HUES64 (cell line): ENCODE data around the gene CELF1.

Experiments used
- H3K27ac ChIP-seq: 2 replicates; pipeline ENCODE4 v1.7.0; 2013; ENCODE audit warnings: low read depth, low read length, inconsistent platforms
- H3K27me3 ChIP-seq: 2 replicates; pipeline ENCODE4 v1.6.1; 2013; ENCODE audit warnings: mild to moderate bottlenecking, low read length; ENCODE audit not compliant: insufficient read depth
- H3K36me3 ChIP-seq: 2 replicates; pipeline ENCODE4 v1.6.1; 2013; ENCODE audit warnings: mild to moderate bottlenecking, low read length; ENCODE audit not compliant: insufficient read depth
- H3K4me1 ChIP-seq: 2 replicates; pipeline ENCODE4 v1.6.1; 2013; ENCODE audit warnings: mild to moderate bottlenecking, low read length, moderate library complexity; ENCODE audit not compliant: insufficient read depth
- H3K4me3 ChIP-seq: 2 replicates; pipeline ENCODE4 v1.5.1; 2013; ENCODE audit warnings: mild to moderate bottlenecking, low read length, moderate library complexity
- H3K9ac ChIP-seq: 2 replicates; pipeline ENCODE4 v1.6.1; 2013; ENCODE audit warnings: mild to moderate bottlenecking, low read depth, low read length
- H3K9me3 ChIP-seq: 2 replicates; pipeline ENCODE4 v1.6.1; 2013; ENCODE audit warnings: low read depth, low read length; ENCODE audit not compliant: insufficient read depth
- WGBS: fragments of 150-250, 120-280 bp; methylation state at CpG from one replicate; pipeline ENCODE4 v1.1.7; 2013; ENCODE audit warnings: missing lambda C conversion rate; 5-methylcytosine and 5-hydroxymethylcytosine counted together

Gene CELF1

DNA sequence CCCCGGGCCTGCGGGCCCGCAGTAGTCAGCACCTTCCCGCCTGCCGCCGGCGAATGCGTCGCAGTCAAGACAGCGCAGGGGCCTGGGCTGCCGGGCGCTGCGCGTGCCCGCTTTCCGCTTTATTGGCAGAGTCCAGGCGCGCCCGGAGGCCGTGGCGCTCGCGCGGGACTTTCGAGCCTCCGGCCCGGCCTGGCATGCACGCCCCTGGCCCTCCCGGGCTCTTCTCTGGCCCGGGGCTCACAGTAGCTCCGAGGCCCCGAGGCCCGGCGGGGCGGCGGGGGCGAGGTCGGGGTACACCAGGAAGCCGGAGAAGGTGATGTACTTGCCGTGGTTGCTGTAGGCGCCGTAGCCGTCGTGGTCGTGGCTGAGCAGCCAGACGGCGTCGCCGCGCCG lies 36.6 kb upstream of the CELF1 start:
- Histone ChIP-seq H3K36me3 (peaks cover 7% of the 10 kb centered on the region), H3K4me1 (peaks cover 6% of the 10 kb centered on the region), H3K9me3 (no peaks in the 10 kb centered on the region), H3K27me3 (peaks cover 26% of the 10 kb centered on the region), H3K9ac (no peak overlapping the region), H3K27ac (no peak overlapping the region), H3K4me3 (no peak overlapping the region)
- whole genome bisulfite sequencing = 94% methylated on average over 51 of the region's 51 CpGs

DNA sequence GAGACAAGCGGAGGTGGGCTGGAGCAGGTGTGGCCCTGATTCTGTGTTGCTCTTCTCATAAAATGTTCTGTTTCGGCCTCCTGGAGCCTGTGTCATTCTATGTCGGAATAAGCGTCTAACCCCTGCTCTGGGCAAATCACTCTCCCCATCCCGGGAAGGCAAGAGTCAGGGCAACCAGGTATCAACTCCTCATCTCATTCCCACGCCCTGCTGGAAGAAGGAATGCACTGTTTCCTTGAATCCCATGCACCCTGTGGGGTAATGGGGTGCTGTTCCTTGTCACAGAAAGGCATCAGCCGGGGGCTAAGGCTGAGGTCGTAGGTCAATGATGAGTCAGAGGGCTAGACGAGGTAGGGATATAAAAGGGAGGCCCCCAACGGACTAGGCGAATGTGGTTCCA lies 36.2 kb upstream of the CELF1 start:
- no peak overlapping the region for H3K27ac ChIP-seq

GRCh38 chr11:47587723-47588326 lies 34.9 kb upstream of the CELF1 start:
- Histone ChIP-seq H3K4me3 (no peak overlapping the region), H3K9ac (no peak overlapping the region), H3K27ac (no peak overlapping the region), H3K36me3 (peaks cover 25% of the 10 kb centered on the region), H3K27me3 (peaks cover 9% of the 10 kb centered on the region), H3K9me3 (no peaks in the 10 kb centered on the region), H3K4me1 (no peaks in the 10 kb centered on the region)
- 89% methylated on average over 14 of the region's 14 CpGs for WGBS

More for the DNA sequence above, 36.2 kb upstream of the CELF1 start:
- peaks cover 22% of the 10 kb centered on the region for H3K27me3 ChIP-seq
- H3K9ac ChIP-seq = no peak overlapping the region
- no peak overlapping the region for H3K4me3 ChIP-seq
- peaks cover 12% of the 10 kb centered on the region for H3K36me3 ChIP-seq
- WGBS = 87% methylated on average over 10 of the region's 11 CpGs
- no peaks in the 10 kb centered on the region for H3K9me3 ChIP-seq
- H3K4me1 ChIP-seq = peaks cover 4% of the 10 kb centered on the region; the same call in 1 of the 2 replicates

- 79% methylated on average over 5 of the region's 6 CpGs for WGBS
Measured at GRCh38 chr11:47587039-47587716, 34.2 kb upstream of the CELF1 start.

GRCh38 chr11:47586098-47586855 lies 33.3 kb upstream of the CELF1 start, which contains the start of gene FAM180B:
Gene FAM180B (plus strand): TSS chr11:47586678. CDS start chr11:47586769, 91 bp downstream.
- H3K4me3 ChIP-seq = no peak within 1 kb of the TSS
- H3K4me1 ChIP-seq = no peaks in the 10 kb centered on the region
- no peaks in the 10 kb centered on the region for H3K27me3 ChIP-seq
- H3K9me3 ChIP-seq = no peaks in the 10 kb centered on the region
- peaks cover 40% of the 10 kb centered on the region for H3K36me3 ChIP-seq
- no peak within 1 kb of the TSS for H3K9ac ChIP-seq
- H3K27ac ChIP-seq = no peak within 1 kb of the TSS
- WGBS = 84% methylated on average over 12 of the region's 12 CpGs

More at GRCh38 chr11:47587039-47587716, 34.2 kb upstream of the CELF1 start:
- H3K9ac ChIP-seq = no peak overlapping the region
- H3K9me3 ChIP-seq = no peaks in the 10 kb centered on the region
- no peak overlapping the region for H3K27ac ChIP-seq
- peaks cover 31% of the 10 kb centered on the region for H3K36me3 ChIP-seq
- peaks cover 2% of the 10 kb centered on the region for H3K27me3 ChIP-seq
- H3K4me3 ChIP-seq = no peak overlapping the region
- H3K4me1 ChIP-seq = no peaks in the 10 kb centered on the region

GRCh38 chr11:47583844-47584243 lies 30.9 kb upstream of the CELF1 start:
- Histone ChIP-seq H3K27me3 (no peaks in the 10 kb centered on the region), H3K9ac (no peak overlapping the region), H3K4me3 (no peak overlapping the region), H3K27ac (no peak overlapping the region), H3K36me3 (peaks cover 52% of the 10 kb centered on the region), H3K9me3 (no peaks in the 10 kb centered on the region), H3K4me1 (peaks cover 3% of the 10 kb centered on the region; the same call in 1 of the 2 replicates)
- 98% methylated on average over 5 of the region's 5 CpGs for WGBS

GRCh38 chr11:47578524-47579494 lies 25.9 kb upstream of the CELF1 start, which contains the start of the genes KBTBD4 and NDUFS3:
Gene KBTBD4 (minus strand): TSS chr11:47578970. CDS start chr11:47578951, 19 bp downstream.
Gene NDUFS3 (plus strand): TSS chr11:47579074. CDS start chr11:47579092, 18 bp downstream.
- Histone ChIP-seq H3K9me3 (no peaks in the 10 kb centered on the region), H3K27ac (peak within 1 kb of the TSS; percentile 88), H3K36me3 (peaks cover 67% of the 10 kb centered on the region), H3K4me1 (peaks cover 8% of the 10 kb centered on the region; the same call in 1 of the 2 replicates), H3K9ac (peak within 1 kb of the TSS; percentile 94), H3K4me3 (peak within 1 kb of the TSS; percentile 94), H3K27me3 (no peaks in the 10 kb centered on the region)
- under 1% methylated on average over 72 of the region's 72 CpGs for WGBS

DNA sequence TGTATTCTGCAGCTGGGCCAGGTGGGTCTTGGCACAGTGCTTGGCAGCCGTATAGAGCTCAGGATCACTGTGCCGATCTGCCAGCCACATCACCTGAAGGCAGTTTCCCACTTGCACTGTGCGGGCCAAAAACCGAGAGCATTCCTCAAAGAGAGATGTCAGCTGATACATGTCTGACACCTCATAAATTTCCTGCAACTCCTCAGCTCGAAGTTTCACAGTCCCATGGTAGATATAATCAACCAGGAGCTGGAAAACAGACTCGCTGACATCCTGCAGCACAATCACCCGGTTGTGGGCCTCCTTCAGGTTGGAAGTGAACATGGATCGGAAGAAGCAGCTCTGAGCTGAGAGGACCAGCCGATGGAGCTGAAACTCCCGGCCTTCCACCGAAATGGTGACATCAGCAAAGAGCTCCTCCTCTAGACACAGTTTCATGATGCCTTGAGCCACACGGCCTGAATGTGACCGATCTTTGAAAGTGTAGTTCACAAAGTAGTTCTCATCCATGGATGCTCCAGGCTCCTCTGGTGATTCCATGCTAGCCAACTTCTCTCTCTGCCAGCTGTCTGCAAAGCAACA lies 24.6 kb upstream of the CELF1 start:
- H3K4me3 ChIP-seq = peak overlapping the region; percentile 94
- 95% methylated on average over 13 of the region's 13 CpGs for WGBS
- H3K27ac ChIP-seq = peak overlapping the region; percentile 88
- H3K36me3 ChIP-seq = peaks cover 67% of the 10 kb centered on the region
- H3K9me3 ChIP-seq = no peaks in the 10 kb centered on the region
- peaks cover 8% of the 10 kb centered on the region; the same call in 1 of the 2 replicates for H3K4me1 ChIP-seq
- no peaks in the 10 kb centered on the region for H3K27me3 ChIP-seq
- H3K9ac ChIP-seq = peak overlapping the region; percentile 94

GRCh38 chr11:47573321-47573720 lies 20.4 kb upstream of the CELF1 start:
- Histone ChIP-seq H3K36me3 (peaks cover 75% of the 10 kb centered on the region), H3K9ac (no peak overlapping the region), H3K27me3 (no peaks in the 10 kb centered on the region), H3K27ac (no peak overlapping the region), H3K4me1 (peaks cover 5% of the 10 kb centered on the region; the same call in 1 of the 2 replicates), H3K9me3 (no peaks in the 10 kb centered on the region), H3K4me3 (no peak overlapping the region)
- WGBS = 94% methylated on average over 11 of the region's 11 CpGs

DNA sequence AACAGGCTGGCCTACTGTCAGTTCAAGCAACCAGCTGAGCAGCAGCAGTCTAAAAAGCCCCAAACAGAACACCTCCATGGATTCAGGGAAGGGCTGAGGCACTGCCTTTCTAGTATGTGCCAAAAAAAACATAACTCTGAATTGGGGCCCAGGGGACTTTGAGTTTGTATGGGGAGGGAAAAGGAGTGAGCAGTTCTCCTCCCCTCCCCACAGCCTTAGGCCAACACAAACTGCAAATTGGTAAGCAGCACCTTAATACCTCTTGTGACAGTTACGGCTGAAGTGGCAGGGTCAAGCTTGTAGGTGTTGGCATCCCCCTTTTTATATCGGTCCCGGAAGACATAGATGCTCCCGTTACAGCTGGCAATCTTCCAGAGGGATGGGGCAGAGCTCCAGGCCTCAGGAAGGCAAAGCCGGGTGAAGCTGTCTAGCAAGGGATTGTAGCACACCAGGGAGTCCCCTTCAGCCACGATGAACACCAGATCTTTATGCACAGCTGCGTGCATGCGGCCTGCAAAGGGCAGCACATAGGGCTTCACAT lies 19.9 kb upstream of the CELF1 start:
- Histone ChIP-seq H3K9me3 (no peaks in the 10 kb centered on the region), H3K4me1 (peaks cover under 1% of the 10 kb centered on the region; the same call in 1 of the 2 replicates), H3K36me3 (peaks cover 75% of the 10 kb centered on the region), H3K27ac (no peak overlapping the region), H3K27me3 (no peaks in the 10 kb centered on the region), H3K4me3 (no peak overlapping the region), H3K9ac (no peak overlapping the region)
- WGBS = 95% methylated on average over 8 of the region's 8 CpGs
